GM12878 (cell line): Measurements from ENCODE around the gene RNASEL. TPM values are rescaled to one million over a fixed set of nuclear protein-coding genes. Genes with fewer than 3 reads are reported as not detected.

ENCODE experiments used
- ATAC-seq: fragments of 200-7000 bp; cut with Tn5 transposase; 3 replicates; pipeline ENCODE4 v1.9.1; 2020; ENCODE audit warnings: mild to moderate bottlenecking, moderate library complexity
- BruUV-seq: library from RNA; stranded (reverse); fragments of 400-500 nt; replicated peaks from 2 replicates; lab custom pipeline; 2021; lab: Mats Ljungman, UMichigan
- CTCF ChIA-PET: fragments of 300-600 bp; sonication (Branson Sonifier 250); formaldehyde crosslinking; extraction: SDS; loops from one replicate; lab custom pipeline; 2021; ENCODE audit warnings: inconsistent platforms; lab: Yijun Ruan, JAX
- POLR2A ChIA-PET: fragments of 350-600 bp; formaldehyde crosslinking; extraction: SDS; loops from one replicate; lab custom pipeline; 2021; ENCODE audit warnings: inconsistent platforms; lab: Charles Lee
- RAD21 ChIA-PET: fragments of 300-600 bp; sonication (Branson Sonifier 250); formaldehyde crosslinking; loops from one replicate; lab custom pipeline; 2023; ENCODE audit warnings: antibody characterized with exemption; ENCODE audit not compliant: unreplicated experiment; lab: Charles Lee
- SMC1A ChIA-PET: fragments of 300-600 bp; sonication (Branson Sonifier 250); formaldehyde crosslinking; loops from one replicate; lab custom pipeline; 2023; ENCODE audit not compliant: unreplicated experiment, uncharacterized antibody; lab: Charles Lee
- DNase-seq: peaks from one replicate; pipeline ENCODE4 v3.0.0-alpha.2; 2011; ENCODE audit warnings: low read depth, low spot score
- FAIRE-seq: peaks from 3 replicates; lab custom pipeline; 2011; peaks lifted over from hg19 to GRCh38; lab: Jason Lieb, UNC
- H2AFZ ChIP-seq: 2 replicates; pipeline ENCODE4 v1.6.0; 2011; ENCODE audit warnings: low read depth, low read length, control low read depth; ENCODE audit not compliant: control insufficient read depth
- H3K27ac ChIP-seq: 2 replicates; pipeline ENCODE4 v1.5.1; 2011; ENCODE audit warnings: control low read depth; ENCODE audit not compliant: control insufficient read depth, insufficient read depth
- H3K27me3 ChIP-seq, 2 experiments: replicated peaks in 1 of 2; 2 replicates each; pipeline versions ENCODE4 v1.6.0 to v1.6.1; 2011; ENCODE audit warnings: low read length in 1 of 2; ENCODE audit not compliant: control insufficient read depth in 2 of 2, insufficient read depth in 2 of 2
- H3K36me3 ChIP-seq, 2 experiments: 2 replicates each; pipeline ENCODE4 v1.5.1; 2011; ENCODE audit warnings: low read length in 1 of 2; ENCODE audit not compliant: control insufficient read depth in 2 of 2, insufficient read depth in 2 of 2
- H3K4me1 ChIP-seq: 2 replicates; pipeline ENCODE4 v1.6.1; 2011; ENCODE audit warnings: mild to moderate bottlenecking, low read length, moderate library complexity, mixed read lengths; ENCODE audit not compliant: control insufficient read depth, insufficient read depth
- H3K4me2 ChIP-seq: 2 replicates; pipeline ENCODE4 v1.6.0; 2011; ENCODE audit warnings: control low read depth; ENCODE audit not compliant: control insufficient read depth, insufficient read depth
- H3K4me3 ChIP-seq: fragments of 200-600 bp; sonication (generic); 2 replicates; pipeline ENCODE4 v1.5.1; 2016
- H3K79me2 ChIP-seq: 2 replicates; pipeline ENCODE4 v1.6.0; 2011; ENCODE audit warnings: low read length; ENCODE audit not compliant: control insufficient read depth, insufficient read depth
- H3K9ac ChIP-seq: 2 replicates; pipeline ENCODE4 v1.8.0; 2011; ENCODE audit warnings: low read length, control low read depth, mixed read lengths; ENCODE audit not compliant: control insufficient read depth, insufficient read depth
- H3K9me3 ChIP-seq: replicated peaks from 3 replicates; pipeline ENCODE4 v1.5.1; 2011; ENCODE audit warnings: mild to moderate bottlenecking, low read length; ENCODE audit not compliant: control insufficient read depth, insufficient read depth
- H4K20me1 ChIP-seq: 2 replicates; pipeline ENCODE4 v1.6.0; 2011; ENCODE audit not compliant: control insufficient read depth, insufficient read depth
- ASH2L ChIP-seq: fragments of 300-600, 200-600 bp; sonication (generic); IDR thresholded peaks from 2 replicates; pipeline ENCODE4 v1.6.1; 2017; ENCODE audit warnings: low read depth, mild to moderate bottlenecking, borderline replicate concordance
- CEBPB ChIP-seq, 2 experiments: fragments of 150-350 bp in 1 of 2; IDR thresholded peaks; 2 replicates each; pipeline ENCODE4 v1.6.1; 2012 to 2014; ENCODE audit warnings: low read depth in 2 of 2, low read length in 2 of 2, borderline replicate concordance in 1 of 2, inconsistent platforms in 1 of 2
- CUX1 ChIP-seq: IDR thresholded peaks from 2 replicates; pipeline ENCODE4 v1.6.1; 2012; ENCODE audit warnings: improper control_type of control experiment, low read depth, low read length; ENCODE audit not compliant: insufficient replicate concordance
- PAX8 ChIP-seq: fragments of 450-650 bp; IDR thresholded peaks from 2 replicates; pipeline ENCODE4 v1.6.1; 2017; ENCODE audit warnings: mild to moderate bottlenecking, moderate library complexity
- RAD21 ChIP-seq: IDR thresholded peaks from 2 replicates; pipeline ENCODE4 v1.6.1; 2011; ENCODE audit warnings: mild to moderate bottlenecking, low read depth, low read length, moderate library complexity; ENCODE audit not compliant: insufficient read depth
- RCOR1 ChIP-seq: conservative IDR thresholded peaks from 2 replicates; pipeline ENCODE4 v1.6.1; 2012; ENCODE audit warnings: low read depth, low read length, improper control_type of control experiment
- SMAD5 ChIP-seq: IDR thresholded peaks from 2 replicates; pipeline ENCODE4 v1.6.1; 2016; ENCODE audit warnings: antibody characterized with exemption, low read depth
- SMARCA5 ChIP-seq: fragments of 450-650 bp; IDR thresholded peaks from 2 replicates; pipeline ENCODE4 v1.6.1; 2017; ENCODE audit warnings: mild to moderate bottlenecking
- STAT3 ChIP-seq: IDR thresholded peaks from 2 replicates; pipeline ENCODE4 v1.6.1; 2011; ENCODE audit warnings: low read depth, low read length, improper control_type of control experiment
- ZBTB11 ChIP-seq: fragments of 450-650 bp; formaldehyde crosslinking; IDR thresholded peaks from 2 replicates; pipeline ENCODE4 v1.5.0; 2022; ENCODE audit warnings: mild to moderate bottlenecking, missing genetic modification characterization
- ZNF384 ChIP-seq: IDR thresholded peaks from 2 replicates; pipeline ENCODE4 v1.6.1; 2012; ENCODE audit warnings: low read depth, mild to moderate bottlenecking, low read length, improper control_type of control experiment, borderline replicate concordance
- in situ Hi-C: fragments of 300-500 bp; cut with MboI; formaldehyde crosslinking; loops from 9 replicates; pipeline ENCODE4 v1.14.3; 2018; ENCODE audit warnings: mixed read lengths
- intact Hi-C: fragments of 100-400 bp; cut with micrococcal nuclease; formaldehyde crosslinking; loops from one replicate; pipeline ENCODE4 v1.14.2; 2022; ENCODE audit not compliant: unreplicated experiment
- polyA plus RNA-seq, 11 experiments: library from polyadenylated mRNA; depleted of rRNA in 4 of 11; unstranded in 6 of 11; stranded (reverse) in 5 of 11; fragments of >200 nt; fragmentation: Nextera tagmentation in 4 of 11; fragmentation: Illumina TruSeq in 1 of 11; extraction: Ambion mirVana in 4 of 11; extraction: Trizol in 1 of 11; gene quantifications; 1 replicate in 1 of 11; 2 replicates in 10 of 11; pipeline versions ENCODE4 v1.2.1 to v1.2.3, GENCODE V29; 2011 to 2016; ENCODE audit warnings: inconsistent platforms in 2 of 11, missing spikeins in 2 of 11, low read depth in 1 of 11
- total RNA-seq, 4 experiments: library from RNA; depleted of rRNA in 3 of 4; stranded (reverse); fragments of >200 nt in 3 of 4; fragmentation: Illumina TruSeq in 1 of 4; extraction: Trizol in 1 of 4; gene quantifications; 2 replicates each; pipeline versions ENCODE4 v1.2.1 to v1.2.3, GENCODE V29; 2013 to 2021

Gene RNASEL
- total and polyA plus RNA-seq, 10 of the 15 experiments (the other 5 are each of a cell fraction or from before 2014, with no cell fraction given) = 3.0 to 10.8 (median 5.0) TPM

- POLR2A ChIA-PET = interaction anchor here (1.4 to 3.8 kb wide), 3 partner anchors 9 to 17 kb away, joined by 4 to 20 read pairs (median 6); partner anchors contain the start of gene RGS16
- CTCF ChIA-PET = interaction anchor here (0.8 to 37.4 kb wide), 9 partner anchors 8 to 168 kb away, joined by 3 to 1888 read pairs (median 5); partner anchors contain the start of gene NPL
- peaks cover 72% of the 10 kb centered on the region for H3K4me1 ChIP-seq
These were observed 32.0 kb upstream of the RNASEL start for GRCh38 chr1:182620924-182621585.

More at GRCh38 chr1:182620924-182621585, 32.0 kb upstream of the RNASEL start:
- TF ChIP-seq ZBTB11 (CRISPR knock-in tag) = no peak
- no peak for TF ChIP-seq STAT3
- peak; percentile 48 for TF ChIP-seq ZNF384
- TF ChIP-seq ASH2L = no peak
- TF ChIP-seq CEBPB (IDR thresholded peaks at IDR 0.05; ENCODE audit: borderline replicate concordance in 1 of 2, low read depth in 2 of 2, low read length in 2 of 2) = 0 out of 4 replicates have a peak, but pooled peaks of 1 of the 2 experiments have one; percentile 21
- TF ChIP-seq SMARCA5 = no peak
- TF ChIP-seq RCOR1 = no peak
- no peak for TF ChIP-seq SMAD5
- TF ChIP-seq RAD21 = no peak
- TF ChIP-seq PAX8 = no peak
- TF ChIP-seq CUX1 = no peak
- SMC1A ChIA-PET = interaction anchor here (0.6 to 12.3 kb wide), 7 partner anchors 8 to 167 kb away, joined by 3 to 219 read pairs (median 31); partner anchors contain the start of gene RGS16
- Histone ChIP-seq H3K79me2 (no peaks in the 10 kb centered on the region), H3K9me3 (peaks cover 2% of the 10 kb centered on the region; the same call in 1 of the 3 replicates), H3K9ac (no peak overlapping the region), H3K27ac (no peak overlapping the region), H4K20me1 (no peaks in the 10 kb centered on the region), H3K4me3 (no peak overlapping the region), H2AFZ (no peak overlapping the region), H3K4me2 (no peak overlapping the region), H3K36me3 (no peaks in the 10 kb centered on the region), H3K27me3 (no peaks in the 10 kb centered on the region)
- in situ Hi-C loops (no loop called here), intact Hi-C loops (no loop called here)
- DNase-seq (no peak), ATAC-seq (no peak), FAIRE-seq (no peak)
- RAD21 ChIA-PET = interaction anchor here (1.0 to 1.8 kb wide), 6 partner anchors 11 to 97 kb away, joined by 3 to 8 read pairs (median 4); no protein-coding TSS in a partner anchor
- BruUV-seq = no TSS peak
